IPS-NIHi11 (cell line): ENCODE results near the gene ZNF195.
"Not testable (repeated sequence)": the region's sequence is repeated elsewhere in the genome, so short reads cannot be mapped to it uniquely, and the experiment has no call there.

ENCODE experiments used
- DNase-seq: peaks from one replicate; pipeline ENCODE4 v3.0.0; 2012; ENCODE audit warnings: mixed read lengths, low spot score

ZNF195 gene

DNA sequence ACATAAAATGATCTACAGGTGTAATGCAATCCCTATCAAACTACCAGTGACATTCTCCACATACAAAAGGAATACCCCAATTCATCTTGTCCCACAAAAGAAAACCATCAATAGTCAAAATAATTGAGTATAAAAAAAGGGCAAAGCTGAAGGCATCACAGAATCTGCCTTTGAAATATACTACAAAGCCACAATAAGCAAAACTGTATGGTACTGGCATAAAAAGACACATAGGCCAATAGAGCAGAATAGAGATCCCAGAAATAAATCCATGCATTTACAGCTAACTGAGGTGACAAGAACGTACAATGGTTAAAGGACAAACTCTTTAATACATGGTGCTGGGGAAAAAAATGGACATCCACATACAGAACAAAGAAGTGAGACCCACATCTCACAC is 31.8 kb downstream of the ZNF195 start:
- DNase-seq, result no peak

DNA sequence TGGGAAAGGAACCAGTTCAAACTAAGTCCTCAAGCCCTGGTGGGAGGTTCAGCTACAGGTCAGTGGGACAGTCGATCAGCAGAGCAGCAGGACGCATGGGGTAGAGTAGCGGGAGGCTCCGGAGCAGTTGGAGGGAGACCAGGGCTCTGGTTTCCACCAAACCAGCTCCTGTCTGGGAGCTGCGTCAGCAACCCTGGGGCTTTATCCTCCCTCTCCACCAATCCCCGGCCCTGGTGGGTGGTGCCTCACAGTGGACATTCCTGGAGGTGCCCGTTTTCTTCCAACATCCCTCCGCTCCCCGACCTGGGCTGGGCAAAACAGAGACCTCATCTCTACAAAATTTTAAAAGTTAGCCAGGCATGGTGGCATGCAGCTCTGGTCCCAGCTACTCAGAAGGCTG is 32.4 kb downstream of the ZNF195 start:
- DNase-seq, result no peak

DNA sequence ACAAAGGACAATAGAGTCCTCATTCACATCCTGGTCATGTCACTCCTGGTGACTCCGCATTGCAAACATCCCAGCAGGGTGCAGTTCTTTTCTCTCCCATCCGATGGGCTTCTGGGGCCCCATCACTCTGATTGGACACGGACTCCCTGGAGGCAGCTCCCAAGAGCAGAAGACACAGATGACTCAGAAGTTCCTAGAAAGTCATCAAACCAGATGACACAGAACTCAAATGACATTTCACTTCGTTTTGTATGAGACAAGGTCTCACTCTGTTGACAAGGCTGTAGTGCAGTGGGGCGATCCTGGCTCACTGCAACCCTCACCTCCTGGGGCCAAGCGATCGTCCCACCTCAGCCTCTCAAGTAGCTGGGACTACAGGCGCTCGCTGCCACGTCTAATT is 33.2 kb downstream of the ZNF195 start:
- no peak for DNase-seq

DNA sequence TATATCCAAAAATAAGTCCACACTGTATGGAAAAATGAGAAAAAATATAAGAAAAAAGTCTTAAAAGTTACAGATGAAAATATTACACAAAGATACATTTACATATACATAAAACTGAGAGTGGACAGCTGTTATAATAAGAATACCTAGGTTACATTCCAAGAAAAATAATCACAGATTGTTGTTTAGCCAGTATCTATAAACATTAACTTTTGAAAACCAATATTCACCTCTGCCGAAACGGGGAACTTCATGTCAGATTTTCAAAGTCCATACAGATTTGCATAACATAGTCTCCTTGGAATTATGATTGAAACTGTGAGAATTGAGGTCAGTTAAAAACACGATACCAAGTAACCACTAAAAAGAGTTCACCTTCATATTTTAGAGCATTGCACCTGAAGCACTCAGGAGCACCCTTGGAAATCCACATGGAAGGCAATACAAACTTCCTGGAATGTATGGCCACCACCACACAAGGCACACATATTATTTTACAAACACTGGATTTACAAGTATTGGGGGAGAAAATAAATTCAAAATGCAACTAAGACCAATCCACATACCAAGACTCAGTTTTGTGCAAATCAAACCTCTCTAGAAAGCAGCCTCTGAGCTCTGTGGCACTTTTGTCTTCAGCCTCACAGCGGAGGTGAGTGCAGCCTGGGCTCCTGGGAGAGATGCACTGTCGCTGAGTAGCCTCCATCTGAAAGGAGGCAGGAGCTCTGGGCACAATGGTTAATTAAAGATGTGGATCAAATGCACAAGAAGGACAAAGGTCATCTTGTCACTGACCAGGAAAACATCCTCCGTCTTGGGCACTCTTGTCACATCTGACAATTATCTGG is 34.4 kb downstream of the ZNF195 start:
- no peak for DNase-seq

DNA sequence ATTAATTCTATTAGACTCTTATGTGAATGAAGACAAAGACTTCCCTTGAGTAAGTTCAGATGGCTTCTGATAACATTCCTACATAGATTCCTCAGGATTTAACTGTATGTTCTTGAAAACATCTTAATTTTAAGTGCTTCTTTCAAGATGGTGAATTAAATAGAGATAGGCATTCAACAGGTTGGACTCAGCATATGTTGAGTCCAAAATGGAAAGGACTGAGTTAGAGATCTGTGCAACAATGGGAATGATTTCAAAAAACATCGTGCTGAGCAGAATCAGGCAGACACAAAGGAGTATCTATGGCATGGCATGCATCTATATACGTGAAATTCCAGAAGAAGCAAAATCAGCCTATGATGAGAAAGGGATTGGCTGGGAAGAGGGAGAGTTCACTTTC is 36.2 kb downstream of the ZNF195 start:
- no peak for DNase-seq

DNA sequence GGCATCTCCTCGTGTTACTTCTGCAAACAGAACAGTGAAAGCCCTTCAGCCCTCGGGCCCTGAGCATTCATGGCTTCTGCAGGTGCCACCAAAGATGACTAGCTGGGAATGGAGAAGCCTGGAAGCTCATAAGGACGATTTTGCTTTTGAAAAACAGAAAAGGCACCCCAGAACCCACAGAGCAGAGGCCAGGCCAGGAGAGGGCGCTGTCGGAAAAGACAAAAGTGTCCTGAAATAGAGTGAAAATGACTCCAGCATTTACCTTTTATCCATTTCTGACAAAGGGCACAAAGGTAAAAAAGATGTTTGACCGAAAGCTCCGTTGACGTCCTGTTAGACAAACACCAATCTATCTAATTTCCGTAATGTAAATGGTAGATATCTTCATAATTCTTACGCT is 37.6 kb downstream of the ZNF195 start:
- peak; percentile 83 for DNase-seq

DNA sequence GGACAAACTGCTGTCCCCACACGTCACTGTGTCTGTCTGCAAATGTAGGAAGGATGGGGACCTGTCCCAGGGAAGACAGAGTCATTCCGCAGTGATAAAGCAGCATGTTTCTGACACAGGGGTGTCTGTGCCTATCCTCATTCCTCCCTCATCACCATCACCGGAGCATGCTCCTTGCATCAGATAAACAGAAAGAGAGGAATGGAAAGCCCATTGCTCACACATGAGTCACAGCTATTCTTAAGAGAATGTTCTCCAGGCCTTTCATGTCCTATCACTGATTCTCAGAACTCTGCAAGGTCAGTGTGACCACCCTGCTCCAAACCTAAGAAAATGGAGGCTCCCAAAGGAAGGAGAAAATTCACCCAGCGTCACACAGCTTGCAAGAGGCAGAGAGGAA is 38.9 kb downstream of the ZNF195 start:
- no peak for DNase-seq

DNA sequence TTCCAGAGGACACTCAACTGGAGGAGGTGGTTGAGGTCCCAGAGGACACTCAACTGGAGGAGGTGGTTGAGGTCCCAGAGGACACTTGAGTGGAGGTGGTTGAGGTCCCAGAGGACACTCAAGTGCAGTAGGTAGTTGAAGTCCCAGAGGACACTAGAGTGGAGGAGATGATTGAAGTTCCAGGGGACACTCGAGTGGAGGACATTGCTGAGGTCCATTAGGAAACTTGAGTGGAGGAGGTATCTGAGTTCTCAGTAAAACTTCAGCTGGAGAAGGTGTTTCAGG is 39.7 kb downstream of the ZNF195 start:
- no peak for DNase-seq

DNA sequence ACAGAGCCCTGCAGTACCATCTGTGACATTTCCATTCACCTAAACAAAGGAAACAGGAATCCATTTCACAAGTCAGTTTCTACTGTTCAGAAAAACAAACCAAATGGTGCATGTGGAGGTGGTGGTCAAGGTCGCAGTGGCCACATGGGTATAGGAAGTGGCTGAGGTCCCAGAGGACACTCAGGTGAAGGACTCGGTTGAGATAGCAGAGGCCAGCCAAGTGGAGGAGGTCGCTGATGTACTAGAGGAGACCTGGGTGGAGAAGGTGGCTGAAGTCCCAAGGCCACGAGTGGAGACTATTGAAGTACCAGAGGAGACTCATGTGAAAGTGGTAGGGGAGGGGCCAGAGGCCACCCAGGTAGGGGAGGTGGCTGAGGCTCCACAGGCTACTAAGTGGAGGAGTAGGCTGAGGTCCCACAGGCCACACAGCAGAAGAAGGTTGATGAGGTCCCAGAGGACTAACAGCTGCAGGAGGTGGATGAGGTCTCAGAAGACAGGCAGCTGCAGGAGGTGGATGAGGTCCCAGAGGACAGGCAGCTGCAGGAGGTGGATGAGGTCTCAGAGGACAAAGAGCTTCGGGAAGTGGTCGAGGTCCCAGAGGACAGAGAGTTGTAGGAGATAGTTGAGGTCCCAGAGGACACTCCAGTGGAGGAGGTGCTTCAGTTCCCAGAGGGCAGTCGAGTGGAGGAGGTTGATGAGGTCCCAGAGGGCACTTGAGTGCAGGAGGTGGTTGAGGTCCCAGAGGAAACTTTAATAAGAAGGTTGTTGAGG is 40.2 kb downstream of the ZNF195 start:
- DNase-seq, result no peak

DNA sequence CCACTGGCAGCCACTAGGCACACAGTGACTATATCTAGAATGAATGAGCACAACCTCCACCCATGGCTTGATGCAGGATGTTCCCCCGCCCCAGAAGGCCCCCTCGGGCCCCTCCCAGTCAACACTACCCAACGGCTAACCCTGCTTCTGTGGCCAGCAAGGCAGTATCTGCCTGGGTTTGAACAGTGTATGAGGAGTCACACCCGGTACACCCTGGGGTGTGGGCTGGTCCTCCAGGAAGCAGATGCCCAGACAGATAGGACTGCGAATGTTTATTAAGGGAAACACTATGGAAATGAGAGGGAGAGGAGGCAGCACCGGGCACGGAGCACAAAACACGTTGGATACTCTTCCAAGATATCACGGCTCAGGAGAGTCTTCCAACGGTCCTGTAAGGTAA is 42.5 kb downstream of the ZNF195 start:
- DNase-seq, result not testable (repeated sequence)

DNA sequence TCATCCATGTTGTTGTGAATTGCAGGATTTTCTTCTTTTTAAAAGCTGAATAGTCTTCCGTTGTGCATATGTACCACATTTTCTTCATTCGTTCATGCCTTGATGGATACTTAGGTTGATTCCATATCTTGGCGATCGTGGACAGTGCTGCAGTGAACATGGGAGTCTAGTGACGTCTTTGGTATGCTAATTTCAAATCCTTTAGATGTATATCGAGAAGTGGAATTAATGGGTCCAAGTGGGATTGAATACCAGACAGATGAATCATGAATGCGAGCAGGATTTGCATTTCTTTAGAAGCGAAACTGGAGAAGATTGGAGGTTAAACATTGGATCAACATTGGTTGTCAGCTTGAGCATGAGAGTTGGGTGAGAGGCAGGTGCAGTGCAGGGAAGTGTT is 45.8 kb downstream of the ZNF195 start:
- not testable (repeated sequence) for DNase-seq

DNA sequence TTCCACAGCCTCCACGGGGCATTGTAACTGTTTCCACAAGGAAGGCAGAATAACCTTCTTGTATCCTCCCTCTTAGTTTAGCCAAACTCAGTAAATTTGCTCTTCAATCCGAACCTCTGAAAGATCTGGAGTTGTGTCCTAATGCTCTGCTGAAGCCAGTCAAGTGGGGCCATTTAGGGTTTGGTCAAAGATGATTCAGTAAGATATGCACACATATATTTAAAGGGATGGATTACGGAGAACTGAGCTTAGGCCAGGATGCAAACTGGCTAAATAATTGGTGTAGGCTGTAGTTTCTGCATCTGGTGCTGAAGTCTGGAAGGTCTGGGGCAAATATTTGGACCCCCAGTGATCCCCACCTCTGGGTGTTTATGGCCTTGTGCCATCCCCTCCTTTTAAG is 47.9 kb downstream of the ZNF195 start:
- DNase-seq, result not testable (repeated sequence)

DNA sequence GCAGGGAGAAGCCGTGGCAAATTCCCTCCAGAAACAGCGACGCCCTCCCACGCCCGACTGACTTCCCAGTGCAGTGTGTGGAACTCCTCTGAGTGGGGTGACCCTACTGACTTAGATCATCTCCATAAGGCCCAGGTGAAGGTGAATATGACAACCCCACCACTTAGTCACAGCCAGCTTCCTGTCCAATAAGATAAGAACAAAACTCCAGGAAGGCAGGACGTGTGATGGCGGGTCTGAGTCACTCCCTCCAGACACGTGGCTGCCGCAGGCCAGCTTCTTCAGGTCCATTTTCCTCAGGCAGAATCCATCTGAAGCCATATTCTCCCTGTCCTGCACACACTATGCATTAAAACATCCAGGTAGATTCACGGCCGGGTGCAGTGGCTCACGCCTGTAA is 48.9 kb downstream of the ZNF195 start:
- DNase-seq, result not testable (repeated sequence)

DNA sequence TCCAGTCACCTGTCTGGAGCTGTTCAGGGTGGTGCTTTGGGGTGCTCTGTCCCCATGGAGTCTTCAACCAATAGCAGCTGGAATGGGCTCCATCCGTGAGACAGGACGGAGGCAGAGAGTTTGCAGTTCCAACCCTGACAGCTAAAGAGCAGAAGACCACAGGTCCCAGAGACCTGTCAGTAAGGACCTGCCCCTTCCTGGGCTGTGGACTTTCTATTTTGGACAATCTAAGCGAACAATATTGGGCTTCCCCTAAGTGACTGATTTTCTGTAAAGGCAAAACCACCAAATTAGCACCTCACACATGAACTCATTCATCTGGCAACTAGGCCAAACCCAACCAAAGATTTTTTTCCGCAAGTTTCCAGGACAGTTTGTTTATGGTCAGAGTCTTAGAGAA is 50.4 kb downstream of the ZNF195 start:
- not testable (repeated sequence) for DNase-seq

DNA sequence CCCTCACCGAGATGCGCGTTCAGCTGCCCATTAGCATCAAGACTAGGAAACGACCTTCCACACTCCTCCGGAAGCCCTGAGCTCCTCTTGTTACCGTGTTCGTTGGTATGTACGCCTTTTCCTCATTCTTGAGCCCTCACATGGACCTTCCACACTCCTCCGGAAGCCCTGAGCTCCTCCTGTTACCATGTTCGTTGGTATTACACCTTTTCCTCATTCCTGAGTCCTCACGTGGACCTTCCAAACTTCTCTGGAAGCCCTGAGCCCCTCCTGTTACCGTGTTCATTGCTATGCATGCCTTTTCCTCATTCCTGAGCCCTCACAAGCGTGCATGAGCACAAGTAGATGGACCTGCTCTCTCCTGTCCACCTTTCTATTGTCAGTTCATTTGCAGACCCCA is 52.5 kb downstream of the ZNF195 start:
- DNase-seq, result not testable (repeated sequence)

DNA sequence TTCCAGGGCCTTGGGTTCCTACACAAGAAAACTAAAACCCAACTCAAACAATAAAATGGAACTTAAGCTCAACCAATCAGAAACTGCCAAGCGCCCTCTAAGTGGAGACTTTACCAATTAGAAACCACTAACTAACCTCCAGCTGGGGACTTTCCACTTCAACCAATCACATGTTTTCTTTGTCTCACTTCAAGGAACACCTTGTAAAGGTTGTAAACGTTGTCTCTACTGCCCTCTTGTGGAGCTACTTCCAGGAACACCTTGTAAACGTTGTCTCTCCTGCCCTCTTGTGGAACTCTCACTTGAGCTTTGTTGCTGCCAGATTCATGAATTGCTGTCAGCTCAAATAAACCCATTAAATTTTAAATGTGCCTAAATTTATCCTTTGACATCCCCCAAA is 54.2 kb downstream of the ZNF195 start:
- DNase-seq, result not testable (repeated sequence)
